ENCODE data around the gene CALY.
"Not testable (repeated sequence)": the region's sequence is repeated elsewhere in the genome, so short reads cannot be mapped to it uniquely, and the experiment has no call there.

The CALY gene

DNA sequence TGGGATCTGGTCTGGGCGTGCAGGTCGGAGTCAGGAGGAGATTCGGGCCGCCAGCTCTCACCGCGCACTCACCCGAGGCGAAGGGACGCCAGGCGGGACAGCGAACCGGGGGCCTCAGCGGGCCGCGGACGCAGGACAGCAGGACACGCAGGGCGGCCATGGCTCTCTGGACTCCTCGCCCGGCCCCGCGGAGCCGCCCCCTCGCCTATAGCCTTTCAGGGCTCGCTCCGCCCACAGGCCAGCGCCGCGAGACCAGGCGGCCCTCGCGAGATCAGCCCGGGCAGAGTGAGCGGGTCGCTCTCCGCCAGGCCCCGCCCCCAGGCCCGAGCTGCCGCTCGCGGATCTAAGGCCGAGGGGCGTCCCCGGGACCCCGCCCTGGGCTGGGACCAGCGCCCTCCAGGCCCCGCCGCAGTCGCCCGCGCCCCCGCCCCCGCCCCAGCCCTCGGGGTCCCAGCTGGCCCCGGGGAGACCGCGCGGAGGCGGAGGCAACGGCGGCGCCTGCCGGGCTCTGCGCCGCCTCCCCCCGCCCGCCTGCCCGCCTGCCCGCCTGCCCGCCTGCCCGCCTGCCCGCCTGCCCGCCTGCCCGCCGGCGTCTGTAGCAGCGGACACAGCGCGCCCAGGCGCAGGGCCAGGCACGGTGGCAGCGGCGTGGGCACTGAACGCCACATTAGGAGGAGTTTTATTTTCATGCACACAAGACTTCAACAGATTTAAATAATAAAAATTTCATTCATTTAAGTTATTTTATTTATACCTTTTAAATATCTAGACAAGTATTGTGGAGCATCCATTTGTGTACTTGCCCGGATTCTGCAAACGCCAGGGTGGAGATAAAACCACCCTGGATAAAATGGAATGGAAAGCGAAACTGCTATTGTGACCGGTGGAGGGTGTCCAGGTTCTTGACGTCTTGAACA is 36.7 kb upstream of the CALY start, which contains the start of gene ECHS1:
Gene ECHS1 (minus strand): TSS at position 181 of the 917 bp plus-strand sequence. CDS start 21 bp downstream, at position 160.
- DNase-seq (ENCODE audit: extremely low read depth, low read depth): peak; percentile 43
- TF ChIP-seq, protein P1, sequence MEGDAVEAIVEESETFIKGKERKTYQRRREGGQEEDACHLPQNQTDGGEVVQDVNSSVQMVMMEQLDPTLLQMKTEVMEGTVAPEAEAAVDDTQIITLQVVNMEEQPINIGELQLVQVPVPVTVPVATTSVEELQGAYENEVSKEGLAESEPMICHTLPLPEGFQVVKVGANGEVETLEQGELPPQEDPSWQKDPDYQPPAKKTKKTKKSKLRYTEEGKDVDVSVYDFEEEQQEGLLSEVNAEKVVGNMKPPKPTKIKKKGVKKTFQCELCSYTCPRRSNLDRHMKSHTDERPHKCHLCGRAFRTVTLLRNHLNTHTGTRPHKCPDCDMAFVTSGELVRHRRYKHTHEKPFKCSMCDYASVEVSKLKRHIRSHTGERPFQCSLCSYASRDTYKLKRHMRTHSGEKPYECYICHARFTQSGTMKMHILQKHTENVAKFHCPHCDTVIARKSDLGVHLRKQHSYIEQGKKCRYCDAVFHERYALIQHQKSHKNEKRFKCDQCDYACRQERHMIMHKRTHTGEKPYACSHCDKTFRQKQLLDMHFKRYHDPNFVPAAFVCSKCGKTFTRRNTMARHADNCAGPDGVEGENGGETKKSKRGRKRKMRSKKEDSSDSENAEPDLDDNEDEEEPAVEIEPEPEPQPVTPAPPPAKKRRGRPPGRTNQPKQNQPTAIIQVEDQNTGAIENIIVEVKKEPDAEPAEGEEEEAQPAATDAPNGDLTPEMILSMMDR (IDR thresholded peaks at IDR 0.05; ENCODE audit: low read depth, low read length, missing control alignments): no peak
- H3K4me3 ChIP-seq (replicated peaks; ENCODE audit: low read depth, low read length): peak within 1 kb of the TSS; percentile 58

DNA sequence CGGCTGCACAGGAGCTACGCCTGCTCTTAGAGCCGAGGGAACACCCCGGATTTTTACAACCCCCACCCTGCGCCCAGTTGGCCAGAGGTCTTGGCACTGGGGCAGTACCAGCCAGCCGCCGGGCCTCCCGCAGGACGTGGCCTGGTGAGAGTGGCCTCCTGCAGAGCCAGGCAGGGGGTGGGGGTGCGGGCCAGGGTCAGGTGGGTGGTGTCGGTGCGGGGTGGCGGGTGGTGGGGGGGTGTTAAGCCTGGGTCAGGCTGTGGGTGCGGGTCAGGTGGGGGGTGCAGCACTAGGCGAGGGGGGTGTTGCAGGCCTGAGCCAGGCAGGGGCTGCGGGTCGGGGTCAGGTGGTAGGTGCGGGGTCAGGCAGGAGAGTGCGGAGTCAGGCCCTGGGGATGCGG is 35.8 kb upstream of the CALY start:
- no peak for DNase-seq (ENCODE audit: extremely low read depth, low read depth)
- H3K4me3 ChIP-seq (replicated peaks; ENCODE audit: low read depth, low read length): peak overlapping the region; percentile 58
- TF ChIP-seq, protein P1 (IDR thresholded peaks at IDR 0.05; ENCODE audit: low read depth, low read length, missing control alignments): no peak

DNA sequence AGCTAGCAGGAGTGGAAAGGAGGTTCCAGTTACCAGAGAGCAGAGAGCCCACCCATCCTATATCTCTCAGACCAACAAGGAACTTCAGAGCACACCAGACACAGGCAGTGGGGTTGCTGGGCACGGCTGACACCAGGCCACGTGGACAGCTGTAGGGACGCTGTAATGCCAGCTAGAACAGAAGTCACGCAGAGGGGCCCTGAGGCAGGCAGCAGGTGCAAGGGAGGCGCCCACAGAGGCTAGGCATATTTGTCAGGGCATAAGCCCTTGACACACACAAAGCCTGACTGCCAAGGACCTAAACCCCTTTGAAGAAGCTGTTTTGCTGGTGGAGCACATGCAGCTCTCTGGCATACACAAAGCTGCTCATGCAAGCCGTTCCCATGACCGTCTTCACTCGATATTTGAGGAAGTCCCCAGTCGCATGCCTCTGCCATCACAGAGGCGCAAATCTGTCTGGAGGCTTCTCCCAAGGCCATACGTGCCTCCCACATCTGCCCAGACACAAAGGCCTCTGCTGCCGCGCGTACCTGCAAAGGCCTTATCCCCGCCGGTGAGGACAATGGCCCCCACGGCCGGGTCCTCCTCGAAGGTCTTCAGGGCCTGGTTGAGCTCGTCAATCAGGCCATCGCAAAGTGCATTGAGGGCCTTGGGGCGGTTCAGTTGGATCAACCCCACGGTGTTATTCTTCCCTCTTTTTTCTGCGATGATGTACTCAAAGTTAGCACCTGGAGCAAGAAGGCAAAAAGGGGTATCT is 33.5 kb upstream of the CALY start:
- DNase-seq (ENCODE audit: extremely low read depth, low read depth): no peak
- TF ChIP-seq, protein P1 (IDR thresholded peaks at IDR 0.05; ENCODE audit: low read depth, low read length, missing control alignments): no peak
- no peak overlapping the region for H3K4me3 ChIP-seq (replicated peaks; ENCODE audit: low read depth, low read length)

DNA sequence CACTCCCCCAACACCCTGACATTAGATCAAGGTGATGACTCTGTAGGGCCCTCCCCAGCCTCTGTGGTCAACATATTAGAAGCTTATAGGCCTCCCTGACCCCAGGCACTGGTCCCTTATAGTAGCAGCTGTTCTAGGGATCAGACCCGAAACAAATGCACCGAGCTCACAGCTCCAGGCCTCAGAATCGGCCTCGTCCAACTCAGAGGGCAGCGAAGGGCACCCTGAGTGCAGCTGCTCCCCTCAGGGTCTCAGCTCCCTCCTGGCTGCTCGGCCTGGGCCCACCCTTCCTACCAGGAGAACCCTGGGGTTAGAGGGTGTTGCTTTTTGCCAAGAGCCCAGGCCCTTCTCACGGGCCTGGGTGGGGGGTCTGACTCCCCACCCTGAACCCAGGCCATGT is 31.5 kb upstream of the CALY start:
- no peak for DNase-seq (ENCODE audit: extremely low read depth, low read depth)
- TF ChIP-seq, protein P1 (IDR thresholded peaks at IDR 0.05; ENCODE audit: low read depth, low read length, missing control alignments): no peak
- H3K4me3 ChIP-seq (replicated peaks; ENCODE audit: low read depth, low read length): no peak overlapping the region

DNA sequence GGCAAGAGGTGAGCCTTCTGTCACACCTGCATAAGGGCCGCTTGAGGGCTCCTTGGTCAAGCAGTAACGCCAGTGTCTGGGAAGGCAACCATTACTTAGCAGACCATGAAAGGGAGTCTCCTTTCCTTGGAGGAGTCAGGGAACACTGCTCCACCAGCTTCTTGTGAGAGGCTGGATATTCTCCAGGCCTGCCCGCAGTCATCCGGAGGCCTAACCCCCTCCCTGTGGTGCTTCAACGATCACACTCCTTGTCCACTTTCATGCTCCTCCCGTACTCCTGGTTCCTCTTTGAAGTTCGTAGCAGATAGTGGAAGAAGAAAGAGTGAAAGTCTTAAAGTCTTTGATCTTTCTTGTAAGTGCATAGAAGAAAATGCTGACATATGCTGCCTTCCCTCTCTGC is 30.8 kb upstream of the CALY start:
- H3K4me3 ChIP-seq (replicated peaks; ENCODE audit: low read depth, low read length); DNase-seq (ENCODE audit: extremely low read depth, low read depth): not testable (repeated sequence)

DNA sequence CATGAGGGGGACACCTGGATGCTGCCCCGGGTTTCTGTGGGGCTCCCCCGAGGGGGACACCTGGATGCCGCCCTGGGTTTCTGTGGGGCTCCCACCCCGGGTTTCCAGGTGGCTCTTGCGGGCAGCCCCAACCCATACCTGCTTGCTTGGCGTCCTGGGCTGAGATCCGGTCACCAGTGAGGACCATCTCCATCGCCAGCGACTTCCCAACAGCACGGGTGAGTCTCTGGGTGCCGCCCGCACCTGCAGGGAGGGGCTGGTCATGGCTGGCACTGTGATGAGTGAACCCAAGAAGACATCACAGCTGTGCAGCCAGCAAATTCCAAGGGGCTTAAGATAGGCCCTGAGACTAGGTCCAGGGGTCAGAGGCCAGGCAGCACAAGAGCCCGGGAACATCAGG is 30.1 kb upstream of the CALY start:
- H3K4me3 ChIP-seq (replicated peaks; ENCODE audit: low read depth, low read length): no peak overlapping the region
- TF ChIP-seq, protein P1 (IDR thresholded peaks at IDR 0.05; ENCODE audit: low read depth, low read length, missing control alignments): no peak
- no peak for DNase-seq (ENCODE audit: extremely low read depth, low read depth)

DNA sequence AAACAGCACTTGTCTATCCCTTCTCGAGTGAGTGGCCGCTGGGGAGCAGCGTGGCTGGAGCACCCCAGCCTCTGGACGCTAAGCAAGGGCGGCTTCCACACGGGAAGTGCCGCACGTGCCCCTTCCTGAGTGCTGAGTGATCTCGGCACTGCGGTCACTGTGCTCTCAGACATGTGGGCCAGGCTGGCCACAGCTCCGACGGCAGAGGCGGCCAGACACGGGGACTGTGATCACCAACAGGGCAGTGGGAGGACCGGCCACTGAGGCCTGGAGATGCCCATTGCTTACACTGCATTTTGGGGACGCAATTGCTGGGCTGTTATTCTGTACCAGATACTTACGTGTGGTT is 29.4 kb upstream of the CALY start:
- no peak for DNase-seq (ENCODE audit: extremely low read depth, low read depth)
- H3K4me3 ChIP-seq (replicated peaks; ENCODE audit: low read depth, low read length): no peak overlapping the region
- TF ChIP-seq, protein P1 (IDR thresholded peaks at IDR 0.05; ENCODE audit: low read depth, low read length, missing control alignments): no peak
